HTERT RPE-1 (cell line): Measurements from ENCODE around the gene PPP2R2B.

Source experiments
- in situ Hi-C: fragments of 300-500 bp; cut with MboI; formaldehyde crosslinking; loops from 4 replicates; pipeline ENCODE4 v1.14.3; 2020; ENCODE audit warnings: low sequenced_read_pairs

PPP2R2B gene

GRCh38 chr5:146828385-146828784 is 50.2 kb downstream of the PPP2R2B start:
- in situ Hi-C loops = no loop called here

- in situ Hi-C loops = no loop called here
Observed at GRCh38 chr5:146827901-146828300, 50.7 kb downstream of the PPP2R2B start.

DNA sequence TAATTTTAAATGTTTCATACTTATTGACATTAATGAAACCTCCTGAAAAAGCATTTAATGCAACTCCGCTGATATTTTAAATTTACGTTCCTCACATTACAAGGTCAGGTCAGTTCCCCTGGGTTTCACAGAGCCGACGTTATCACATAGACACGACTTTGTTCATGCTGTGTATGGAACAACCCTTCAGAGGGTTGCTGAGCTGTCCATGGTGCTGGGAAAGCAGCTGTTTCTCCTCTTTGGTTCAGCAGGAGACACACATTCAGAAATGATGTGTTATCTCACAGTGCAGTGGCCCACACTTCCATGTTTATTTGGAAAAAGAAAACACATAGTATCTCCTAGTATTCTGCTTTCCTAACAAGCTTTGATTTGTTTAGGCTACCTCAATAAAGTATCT is 53.5 kb downstream of the PPP2R2B start:
- in situ Hi-C loops = no loop called here

DNA sequence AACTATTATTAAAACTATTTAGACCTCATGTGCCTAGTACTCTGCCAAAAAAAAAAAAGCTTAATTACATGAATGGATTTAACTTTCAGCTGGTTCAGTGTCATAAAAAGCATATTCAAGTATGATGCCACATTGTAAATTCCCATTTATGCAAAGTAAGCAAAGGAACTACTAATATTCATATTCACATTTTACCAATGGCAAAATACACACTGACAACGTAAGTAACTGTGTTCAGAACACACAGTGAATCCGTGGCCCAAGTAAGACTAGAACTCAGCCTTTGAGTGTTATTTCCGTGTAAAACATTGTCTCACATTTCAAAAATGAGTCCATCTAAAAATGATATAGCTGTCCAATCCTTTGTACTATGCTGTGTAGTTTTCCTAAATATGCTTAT is 56.8 kb downstream of the PPP2R2B start:
- in situ Hi-C loops = no loop called here

- in situ Hi-C loops = no loop called here
Observed at GRCh38 chr5:146820987-146821386, 57.6 kb downstream of the PPP2R2B start.

- in situ Hi-C loops = no loop called here
Observed at GRCh38 chr5:146818822-146819221, 59.7 kb downstream of the PPP2R2B start.

GRCh38 chr5:146817973-146818372 is 60.6 kb downstream of the PPP2R2B start:
- in situ Hi-C loops = no loop called here

DNA sequence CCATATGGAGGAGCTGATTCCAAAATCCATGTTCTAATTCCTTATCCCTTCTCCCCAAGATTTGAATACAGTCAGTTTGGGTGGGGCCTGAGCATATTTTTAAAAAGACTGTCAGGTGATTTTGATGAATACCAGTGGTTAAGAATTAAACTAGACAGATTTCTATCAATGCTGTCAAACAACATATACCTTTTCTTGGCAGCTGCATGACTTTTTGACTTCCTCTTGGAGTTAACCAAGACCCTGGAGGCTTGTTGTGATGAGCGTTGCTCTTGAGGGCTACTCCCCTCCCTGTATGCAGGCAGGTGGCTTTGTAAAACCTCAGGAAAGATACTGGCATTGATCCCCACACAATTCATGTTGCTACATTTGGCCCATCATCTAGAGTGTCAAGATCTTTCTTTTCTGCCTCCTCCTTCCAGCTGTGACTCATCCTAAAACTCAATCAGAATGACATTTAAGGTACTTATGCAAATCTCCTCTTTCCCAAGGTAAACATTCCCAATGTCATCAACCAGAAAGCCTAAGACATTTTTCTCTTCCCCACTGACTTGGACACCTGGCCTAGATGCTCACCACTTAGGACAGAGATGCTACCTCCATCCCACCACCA is 61.7 kb downstream of the PPP2R2B start:
- in situ Hi-C loops = no loop called here

GRCh38 chr5:146815411-146815810 is 63.1 kb downstream of the PPP2R2B start:
- in situ Hi-C loops = no loop called here

DNA sequence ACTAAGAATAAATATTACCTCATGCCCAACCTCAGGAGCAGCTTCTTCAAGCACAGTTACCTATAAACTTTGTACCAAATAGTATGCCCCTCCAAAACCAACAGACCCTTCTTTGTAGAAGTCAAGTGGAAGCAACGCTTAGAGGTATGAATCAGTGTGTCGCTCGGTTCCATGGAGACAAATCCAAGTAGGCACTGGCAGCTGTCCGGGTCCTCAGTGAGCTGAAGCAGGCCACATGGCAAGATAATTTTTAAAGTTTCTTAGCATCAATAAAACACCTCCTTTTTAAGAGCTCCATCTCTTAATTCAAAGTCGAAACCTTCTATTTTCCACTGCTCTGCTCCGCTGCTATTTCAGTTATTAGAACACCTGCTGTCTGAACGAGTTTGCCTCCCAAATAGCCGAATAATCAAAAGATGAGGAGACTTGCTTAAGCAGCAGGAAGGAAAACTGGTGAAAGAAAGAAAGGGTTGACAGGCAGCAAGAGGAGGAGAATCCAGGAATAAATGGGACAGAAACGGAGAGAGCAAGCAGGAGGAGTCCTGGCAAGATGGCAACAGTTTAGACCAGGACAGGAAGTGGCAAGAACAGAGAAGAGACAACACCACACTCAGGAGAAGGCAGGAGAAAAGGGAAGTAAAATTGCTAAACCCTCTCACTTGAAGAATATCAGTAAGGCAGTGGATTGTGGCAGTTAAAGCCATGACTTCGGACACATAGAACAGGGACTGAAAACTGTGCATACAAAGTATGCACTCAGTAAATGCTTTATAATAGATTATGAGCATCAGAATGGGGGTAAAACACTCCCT is 65.0 kb downstream of the PPP2R2B start:
- in situ Hi-C loops = no loop called here

DNA sequence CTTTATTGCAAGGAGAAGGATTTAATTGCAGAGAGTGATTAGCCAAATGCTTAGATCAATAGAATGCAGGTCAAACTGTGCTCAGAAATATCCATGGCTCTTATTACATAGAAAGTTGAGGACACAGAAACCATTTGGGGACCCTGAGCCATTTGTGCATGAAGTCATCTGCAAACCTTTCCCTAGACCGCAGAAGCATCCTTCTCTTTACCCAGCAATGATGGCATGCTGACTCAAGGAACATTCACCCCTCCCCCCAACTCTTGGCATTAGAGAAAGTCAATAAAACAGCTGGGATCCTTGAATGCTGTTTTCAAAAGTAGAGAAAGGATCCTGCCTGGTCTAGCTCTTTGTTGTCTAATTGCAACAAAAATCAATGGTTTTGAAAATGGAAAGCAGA is 73.5 kb downstream of the PPP2R2B start:
- in situ Hi-C loops = no loop called here

- in situ Hi-C loops = no loop called here
Observed at GRCh38 chr5:146802945-146803522, 75.5 kb downstream of the PPP2R2B start.

- in situ Hi-C loops = no loop called here
Observed at GRCh38 chr5:146799671-146800070, 78.9 kb downstream of the PPP2R2B start.

DNA sequence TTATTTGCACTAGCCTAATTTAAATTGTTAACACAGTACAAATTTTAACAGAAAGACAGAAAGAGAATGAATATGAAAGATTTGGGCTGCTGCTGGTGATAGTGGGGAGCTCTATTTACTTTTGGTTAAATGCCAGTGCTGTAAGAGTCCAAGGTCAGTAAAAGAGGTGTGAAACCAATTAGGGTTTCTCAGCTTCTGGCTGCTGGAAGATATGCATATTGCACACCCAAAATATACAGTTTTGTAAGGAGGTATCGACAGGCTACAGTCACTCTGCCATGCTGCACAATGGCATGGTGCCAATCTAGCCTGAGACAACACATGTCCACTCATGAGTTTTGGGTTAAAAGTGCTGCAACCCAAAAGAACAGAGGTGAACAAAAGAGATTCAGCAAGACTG is 79.3 kb downstream of the PPP2R2B start:
- in situ Hi-C loops = no loop called here

GRCh38 chr5:146797658-146798057 is 80.9 kb downstream of the PPP2R2B start:
- in situ Hi-C loops = no loop called here

DNA sequence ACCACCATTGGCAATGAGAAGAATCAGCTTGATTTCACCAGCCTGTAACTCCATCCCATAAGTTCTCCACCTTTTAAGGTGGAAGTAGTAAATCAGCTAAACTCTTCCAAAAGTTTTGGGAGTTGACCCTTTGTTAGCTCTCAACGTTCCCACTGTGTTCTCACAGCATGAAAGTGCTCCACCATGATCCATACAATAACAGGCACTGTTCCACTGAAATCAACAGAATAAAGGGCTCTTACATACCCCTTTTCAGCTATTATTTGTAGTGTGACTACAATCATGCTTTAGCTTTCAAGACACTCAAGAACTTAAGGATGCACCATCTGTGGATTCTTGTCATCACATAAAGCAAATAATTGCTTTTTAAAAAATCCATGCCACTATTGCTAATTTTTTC is 81.6 kb downstream of the PPP2R2B start:
- in situ Hi-C loops = no loop called here

GRCh38 chr5:146796144-146796543 is 82.4 kb downstream of the PPP2R2B start:
- in situ Hi-C loops = no loop called here

- in situ Hi-C loops = no loop called here
Observed at GRCh38 chr5:146794326-146795029, 84.1 kb downstream of the PPP2R2B start.

- in situ Hi-C loops = no loop called here
Observed at GRCh38 chr5:146793709-146794108, 84.8 kb downstream of the PPP2R2B start.

DNA sequence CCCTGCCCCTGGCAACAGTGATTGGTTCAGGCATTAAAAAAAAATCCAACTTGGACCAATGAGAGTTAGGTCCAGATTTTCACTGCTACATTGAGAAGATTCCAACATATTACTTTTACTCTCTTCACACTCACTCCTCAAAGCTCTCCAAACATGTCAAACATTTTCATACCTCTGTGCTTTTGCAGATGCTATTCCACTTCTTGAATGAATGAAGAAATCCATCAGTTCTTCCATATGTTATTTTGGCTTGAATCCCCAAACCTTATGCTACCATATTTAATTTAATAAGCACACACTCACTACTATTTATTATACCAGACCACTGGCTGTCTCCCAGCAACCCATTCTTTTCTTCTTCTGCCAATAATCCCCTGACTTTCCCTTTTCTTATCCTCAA is 87.1 kb downstream of the PPP2R2B start:
- in situ Hi-C loops = no loop called here
